Measurements from ENCODE around the gene MAP3K15.
"Not testable (repeated sequence)": the region's sequence is repeated elsewhere in the genome, so short reads cannot be mapped to it uniquely, and the experiment has no call there.

Gene MAP3K15

GRCh38 chrX:19535476-19535875 is 20.2 kb upstream of the MAP3K15 start:
- DNase-seq, result no peak

- DNase-seq, result peak in 1 of 58 donors; percentile 1
Measured at GRCh38 chrX:19532709-19533108, 17.4 kb upstream of the MAP3K15 start.

GRCh38 chrX:19517965-19518364 is 2.7 kb upstream of the MAP3K15 start:
- no peak for DNase-seq

GRCh38 chrX:19515615-19516105 is 352 bp upstream of the MAP3K15 start:
- no peak for DNase-seq

DNA sequence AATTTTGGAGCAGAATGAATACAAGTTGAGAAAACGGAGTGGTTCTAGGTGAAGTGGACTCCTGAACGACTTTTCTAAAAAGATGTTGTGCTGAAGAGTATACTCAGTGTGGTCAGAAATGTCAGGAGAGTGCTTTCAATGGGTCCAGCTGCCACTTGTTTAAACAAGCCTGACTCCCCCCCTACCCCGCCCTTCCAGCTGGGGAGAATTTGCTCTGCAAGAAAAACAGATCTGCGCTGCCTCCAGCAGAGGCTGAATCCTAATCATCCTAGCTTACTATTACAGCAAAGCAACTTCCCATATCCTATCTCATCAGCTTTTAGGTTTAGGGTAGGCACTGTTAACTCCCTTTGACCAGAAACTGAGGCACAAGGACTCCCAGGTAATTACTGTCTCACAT is 1.9 kb downstream of the MAP3K15 start:
- no peak for DNase-seq

DNA sequence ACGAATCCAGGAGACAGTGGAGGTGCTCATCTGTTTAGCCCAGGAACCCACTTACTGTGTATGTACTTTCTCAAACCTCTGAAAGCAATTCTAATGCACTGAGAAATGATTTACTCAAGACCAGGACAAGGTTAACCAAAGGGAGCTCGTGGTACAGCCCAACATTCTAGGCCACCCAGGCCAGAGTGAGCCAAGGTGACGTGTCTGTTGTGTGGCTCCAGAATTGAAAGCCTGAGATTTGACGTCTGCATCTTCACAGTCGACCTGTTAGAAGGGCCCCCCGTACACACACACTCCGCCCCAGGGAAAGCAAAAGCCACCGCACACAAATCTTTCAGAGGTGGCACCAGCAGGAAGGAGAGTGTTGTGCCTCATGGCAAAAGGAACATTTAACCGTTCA is 2.3 kb downstream of the MAP3K15 start:
- no peak for DNase-seq

DNA sequence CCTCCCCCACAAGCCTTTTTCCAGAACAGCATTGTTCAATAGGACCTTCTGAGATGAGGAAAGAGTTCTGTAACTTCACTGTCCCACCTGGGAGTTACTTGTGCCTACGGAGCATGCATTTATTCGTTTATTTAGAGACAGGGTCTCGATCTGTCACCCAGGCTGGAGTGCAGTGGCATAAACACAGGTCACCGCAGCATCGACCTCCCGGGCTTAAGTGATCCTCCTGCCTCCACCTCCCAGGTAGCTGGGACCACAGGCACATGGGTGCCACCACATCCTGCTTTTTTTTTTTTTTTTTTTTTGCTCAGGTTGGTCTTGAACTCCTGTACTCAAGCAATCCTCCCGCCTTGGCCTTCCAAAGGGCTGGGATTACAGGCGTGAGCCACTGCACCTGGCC is 2.9 kb downstream of the MAP3K15 start:
- DNase-seq, result no peak

DNA sequence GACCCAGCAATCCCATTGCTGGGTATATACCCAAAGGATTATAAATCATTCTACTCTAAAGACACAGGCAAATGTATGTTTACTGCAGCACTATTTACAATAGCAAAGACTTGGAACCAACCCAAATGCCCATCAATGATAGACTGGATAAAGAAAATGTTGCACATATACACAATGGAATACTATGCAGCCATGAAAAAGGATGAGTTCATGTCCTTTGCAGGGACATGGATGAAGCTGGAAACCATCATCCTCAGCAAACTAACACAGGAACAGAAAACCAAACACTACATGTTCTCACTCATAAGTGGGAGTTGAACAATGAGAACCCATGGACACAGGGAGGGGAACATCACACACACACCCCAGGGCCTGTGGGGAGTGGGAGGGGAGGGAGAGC is 3.5 kb downstream of the MAP3K15 start:
- not testable (repeated sequence) for DNase-seq

GRCh38 chrX:19496711-19497110 is 18.6 kb downstream of the MAP3K15 start:
- no peak for DNase-seq

DNA sequence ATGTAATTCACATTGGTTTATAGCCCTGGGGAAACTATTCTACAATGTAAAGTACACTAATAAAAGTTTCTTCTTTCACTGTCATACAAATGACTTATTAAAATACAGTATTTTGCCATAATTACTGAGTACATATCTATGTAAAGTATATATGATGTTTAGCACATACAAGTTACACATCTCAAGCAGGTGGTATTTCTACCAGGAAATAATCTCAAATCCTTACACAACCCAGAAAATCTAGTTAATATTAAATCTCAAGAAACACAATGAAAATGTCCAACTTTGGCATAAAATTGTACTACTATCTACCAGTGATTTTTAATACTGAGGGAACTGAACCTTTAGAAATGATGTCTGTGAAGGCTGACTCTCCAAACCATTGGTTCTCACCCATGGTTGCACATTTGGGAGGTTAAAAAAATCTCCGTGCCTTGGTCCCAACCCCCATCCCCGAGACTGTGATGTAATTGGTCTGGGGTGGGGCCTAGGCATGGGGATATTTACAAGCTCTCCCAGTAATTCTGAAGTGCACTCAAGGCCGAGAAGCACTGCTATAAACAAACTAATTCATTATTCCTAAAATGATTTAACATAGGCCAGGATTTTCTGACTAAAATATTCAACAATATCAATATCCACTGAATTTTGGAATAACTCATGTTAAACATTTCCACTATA is 27.6 kb downstream of the MAP3K15 start:
- no peak for DNase-seq

- no peak for DNase-seq
Measured at GRCh38 chrX:19479458-19479857, 35.9 kb downstream of the MAP3K15 start.

DNA sequence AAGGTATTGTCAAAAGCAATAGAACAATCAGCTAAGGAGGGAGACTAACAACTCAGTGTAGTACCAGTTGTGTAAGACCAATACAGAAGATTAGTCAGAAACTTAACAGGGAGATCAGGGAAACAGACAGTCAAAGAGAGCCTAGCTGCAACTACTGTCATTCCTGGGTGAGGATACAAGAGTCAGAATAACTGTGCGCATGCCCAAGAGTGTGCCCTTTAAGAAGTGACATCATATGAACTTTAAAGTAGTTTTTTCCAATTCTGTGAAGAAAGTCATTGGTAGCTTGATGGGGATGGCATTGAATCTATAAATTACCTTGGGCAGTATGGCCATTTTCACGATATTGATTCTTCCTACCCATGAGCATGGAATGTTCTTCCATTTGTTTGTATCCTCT is 46.9 kb downstream of the MAP3K15 start:
- DNase-seq, result not testable (repeated sequence)

DNA sequence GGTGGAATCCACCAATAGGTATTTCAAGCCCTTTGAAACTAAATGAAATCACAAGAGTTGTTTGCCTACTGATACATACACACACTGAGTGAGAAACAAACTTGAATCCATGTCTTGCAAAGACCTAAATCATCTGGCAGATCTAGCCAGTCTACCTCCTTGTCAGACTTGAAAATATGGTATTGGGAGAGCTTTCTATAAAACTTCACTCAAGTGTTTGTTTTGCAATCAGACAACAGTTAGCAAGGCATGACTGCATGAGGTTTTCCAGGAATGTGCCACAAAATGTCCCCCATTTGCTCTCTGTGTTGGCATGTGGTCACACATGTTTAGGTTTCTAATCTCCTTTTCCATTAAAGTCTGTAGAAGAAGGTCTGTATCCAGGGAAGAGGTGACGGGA is 52.4 kb downstream of the MAP3K15 start:
- no peak for DNase-seq

- no peak for DNase-seq
Measured at GRCh38 chrX:19462231-19462630, 53.1 kb downstream of the MAP3K15 start.

DNA sequence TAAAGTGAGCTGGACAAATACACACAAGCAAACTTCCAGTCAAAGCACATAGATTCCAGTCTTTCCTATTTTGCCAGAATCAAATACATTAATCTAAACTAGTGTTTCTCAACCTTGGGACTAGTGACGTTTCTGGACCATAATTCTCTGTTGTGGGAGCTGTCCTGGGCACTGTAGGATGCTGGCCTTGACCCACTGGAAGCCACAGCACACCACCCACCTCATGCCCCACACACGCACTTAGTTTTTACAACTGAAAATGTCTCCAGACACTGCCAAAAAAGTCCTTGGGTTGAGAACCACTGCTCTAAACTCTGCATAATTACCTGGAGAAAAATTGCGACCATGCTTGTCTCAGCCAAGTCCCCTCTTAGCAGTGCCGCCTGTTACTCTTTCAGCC is 57.6 kb downstream of the MAP3K15 start:
- DNase-seq, result no peak

DNA sequence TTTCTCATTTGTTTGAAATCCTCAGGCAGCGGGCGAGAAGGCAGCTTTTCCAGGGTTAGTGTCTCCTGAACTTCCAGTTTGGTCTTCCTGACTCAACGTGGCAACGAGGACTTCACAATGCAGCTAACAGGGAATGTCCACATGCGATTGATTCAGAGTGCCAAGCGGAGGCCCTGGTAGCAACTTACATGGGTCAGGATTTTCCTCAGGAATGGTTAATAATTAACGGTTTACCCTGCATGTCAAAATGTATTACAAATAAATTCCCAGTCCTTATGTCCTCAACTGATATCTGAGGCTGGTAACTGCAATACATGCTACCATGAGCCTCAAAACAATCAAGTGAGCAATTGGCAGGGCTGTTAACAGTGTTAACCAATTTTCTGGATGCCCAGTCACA is 67.2 kb downstream of the MAP3K15 start:
- no peak for DNase-seq

DNA sequence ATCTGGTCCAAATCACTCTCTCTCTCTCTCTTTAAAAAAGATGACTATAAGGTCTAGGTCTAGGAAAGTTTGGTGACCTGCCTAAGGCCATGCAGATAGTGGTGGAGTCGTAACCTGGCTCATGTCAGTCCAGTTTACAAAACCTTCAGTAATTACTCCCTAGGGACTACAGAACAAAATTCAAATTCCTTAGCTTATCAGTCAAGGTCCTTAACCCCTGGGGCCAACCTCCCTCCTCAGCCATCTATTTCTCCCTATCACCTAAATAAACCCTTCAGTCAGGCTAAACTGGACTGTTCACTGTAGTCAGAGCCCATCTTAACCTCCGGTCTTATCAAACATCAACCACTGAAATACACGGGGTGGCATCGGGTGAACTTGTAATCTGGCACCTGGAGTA is 68.9 kb downstream of the MAP3K15 start:
- no peak for DNase-seq

DNA sequence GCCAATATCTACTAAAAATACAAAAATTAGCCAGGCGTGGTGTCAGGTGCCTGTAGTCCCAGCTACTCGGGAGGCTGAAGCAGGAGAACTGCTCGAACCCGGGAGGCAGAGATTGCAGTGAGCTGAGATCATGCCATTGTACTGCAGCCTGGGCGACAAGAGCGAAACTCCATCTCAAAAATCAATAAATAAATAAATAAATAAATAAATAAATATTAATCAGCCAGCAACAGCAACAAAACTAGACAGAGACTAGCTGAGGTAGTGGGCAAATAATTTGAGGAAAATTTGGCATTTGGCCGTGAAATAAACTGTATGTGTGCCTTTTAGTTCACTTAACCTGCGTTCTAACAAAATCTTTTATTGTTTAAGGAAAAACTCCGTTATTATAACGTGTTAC is 69.5 kb downstream of the MAP3K15 start:
- DNase-seq, result not testable (repeated sequence)

GRCh38 chrX:19443869-19444526 is 71.3 kb downstream of the MAP3K15 start:
- no peak for DNase-seq

DNA sequence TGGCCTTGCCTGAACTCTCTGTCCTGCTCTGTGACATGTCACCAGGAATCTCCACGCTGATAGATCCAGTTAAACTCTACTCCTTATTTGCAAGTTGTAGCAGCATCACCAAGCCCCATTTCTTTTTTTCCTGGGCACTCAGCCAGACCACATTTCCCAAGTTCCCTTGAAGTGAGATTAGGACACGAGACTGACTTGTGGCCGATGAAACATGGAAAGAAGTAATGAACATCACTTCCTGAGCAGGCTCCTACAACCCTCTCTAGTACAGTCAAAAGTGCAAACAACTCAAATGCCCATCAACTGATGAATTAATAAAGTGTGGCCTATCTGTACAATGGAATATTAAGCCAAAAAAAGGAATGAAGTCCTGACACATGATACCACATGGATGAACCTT is 74.6 kb downstream of the MAP3K15 start:
- no peak for DNase-seq

DNA sequence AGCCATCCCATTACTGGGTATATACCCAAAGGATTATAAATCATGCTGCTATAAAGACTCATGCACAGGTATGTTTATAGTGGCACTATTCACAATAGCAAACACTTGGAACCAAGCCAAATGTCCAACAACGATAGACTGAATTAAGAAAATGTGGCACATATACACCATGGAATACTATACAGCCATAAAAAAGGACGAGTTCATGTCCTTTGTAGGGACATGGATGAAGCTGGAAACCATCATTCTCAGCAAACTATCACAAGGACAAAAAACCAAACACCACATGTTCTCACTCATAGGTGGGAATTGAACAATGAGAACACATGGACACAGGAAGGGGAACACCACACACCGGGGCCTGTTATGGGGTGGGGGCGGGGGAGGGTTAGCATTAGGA is 92.6 kb downstream of the MAP3K15 start:
- not testable (repeated sequence) for DNase-seq

DNA sequence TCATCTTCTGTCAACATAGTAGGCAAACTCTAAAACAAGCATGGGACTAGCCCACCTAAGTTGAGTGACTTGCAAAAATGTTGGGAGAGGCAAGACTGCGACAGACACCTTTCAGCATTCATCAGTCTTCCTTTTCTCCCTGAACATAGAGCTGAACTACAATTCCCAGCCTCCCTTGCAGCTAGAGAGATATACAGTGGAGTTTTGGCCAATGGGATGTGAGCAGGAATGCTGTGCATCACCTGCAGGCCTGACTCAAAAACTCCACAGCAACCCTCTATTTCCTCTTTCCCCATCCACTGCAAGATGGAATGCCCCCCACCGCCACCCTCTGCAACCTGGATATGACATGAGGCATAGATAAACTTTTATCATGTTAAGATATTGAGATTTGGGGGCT is 105.0 kb downstream of the MAP3K15 start:
- no peak for DNase-seq

DNA sequence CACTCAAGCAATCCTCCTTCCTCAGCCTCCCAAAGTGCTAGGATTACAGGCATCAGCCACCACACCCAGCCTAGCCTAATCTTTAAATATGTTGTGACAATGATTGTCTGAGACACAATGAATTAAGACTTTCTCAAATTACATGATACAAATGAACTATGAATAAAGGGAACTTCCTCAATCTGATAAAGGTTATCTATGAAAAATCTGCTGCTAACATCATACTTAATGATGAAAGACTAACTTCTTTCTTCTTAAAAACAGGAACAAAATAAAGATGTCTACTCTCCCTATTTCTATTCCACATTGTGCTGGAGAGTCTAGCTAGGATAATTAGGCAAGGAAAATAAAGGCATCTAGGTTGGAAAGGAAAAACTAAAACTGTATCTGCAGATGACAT is 111.6 kb downstream of the MAP3K15 start:
- DNase-seq, result no peak

All from anterior cingulate cortex (tissue), 58 donors.